ENCODE results near the gene CSNK1G3. TPM values are rescaled to one million over a fixed set of nuclear protein-coding genes. Genes with fewer than 3 reads are reported as not detected.
"Not testable (repeated sequence)": the region's sequence is repeated elsewhere in the genome, so short reads cannot be mapped to it uniquely, and the experiment has no call there.

Gene CSNK1G3
- total and polyA plus RNA-seq, 3 experiments from 2014 or later, result 25.5 to 51.9 (median 48.3) TPM

DNA sequence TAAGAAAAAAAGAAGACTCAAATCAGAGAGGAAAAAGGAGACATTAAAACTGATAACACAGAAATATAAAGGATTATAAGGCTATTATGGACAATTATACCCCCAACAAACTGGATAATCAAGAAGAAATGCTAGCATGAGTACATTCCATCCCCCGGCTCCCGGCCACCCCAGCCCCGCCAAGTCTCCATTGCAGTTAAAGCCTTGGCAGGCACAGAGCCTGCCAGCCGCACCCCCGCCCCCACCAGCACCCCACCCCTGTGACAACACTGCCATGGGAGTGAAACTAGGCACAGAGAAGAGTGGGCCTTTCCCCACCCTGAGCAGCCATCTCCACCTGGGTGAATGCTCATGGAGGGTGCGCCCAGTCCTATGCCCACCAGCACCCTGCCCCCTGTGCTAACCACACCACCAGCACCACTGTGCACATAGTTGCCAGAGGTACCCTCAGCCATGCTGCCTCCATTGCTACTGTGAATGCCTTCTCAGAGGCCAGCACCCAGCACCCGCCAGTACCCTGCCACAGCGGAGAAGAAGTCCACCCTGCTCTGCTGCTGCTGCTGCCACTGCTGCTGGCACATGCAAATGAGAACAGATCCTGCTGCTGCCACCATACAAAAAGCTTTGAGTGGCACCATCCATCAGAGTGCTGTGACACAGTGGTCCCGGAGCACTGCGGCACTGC lies 117.0 kb downstream of the CSNK1G3 start:
- Histone ChIP-seq H3K36me3 (ENCODE audit: insufficient read depth, low read length) (no peaks in the 10 kb centered on the region), H3K4me3 (ENCODE audit: low read length) (no peak overlapping the region), H3K27me3 (ENCODE audit: insufficient read depth, low read length, poor library complexity, severe bottlenecking) (no peaks in the 10 kb centered on the region), H3K9me3 (ENCODE audit: low read length) (peaks cover 14% of the 10 kb centered on the region), H3K27ac (ENCODE audit: low read depth, low read length) (no peak overlapping the region), H3K4me1 (ENCODE audit: insufficient read depth, low read length) (no peaks in the 10 kb centered on the region)
- CTCF ChIA-PET, result no interaction called here
- peak in 1 of 5 donors; percentile 33 for DNase-seq
- Mint-ChIP-seq H3K9me3 (peaks cover 51 to 75% (median 61%) of the 10 kb centered on the region in 5 donors), H3K4me1 (no peaks in the 10 kb centered on the region), H3K27me3 (peaks cover 25 to 60% of the 10 kb centered on the region in 2 donors), H3K36me3 (peaks cover 5 to 20% (median 5%) of the 10 kb centered on the region in 3 donors), H3K4me3 (no peak overlapping the region), H3K27ac (no peak overlapping the region)
- POLR2A ChIA-PET, result no interaction called here

- POLR2A ChIA-PET, result no interaction called here
- no peaks in the 10 kb centered on the region for H3K4me1 Mint-ChIP-seq
- H3K9me3 Mint-ChIP-seq, result peaks cover 4 to 17% (median 11%) of the 10 kb centered on the region in 5 donors
- H3K4me3 Mint-ChIP-seq, result no peak overlapping the region
- H3K27ac Mint-ChIP-seq, result no peak overlapping the region
- H3K36me3 ChIP-seq (ENCODE audit: insufficient read depth, low read length), result no peaks in the 10 kb centered on the region
- no peak overlapping the region for H3K4me3 ChIP-seq (ENCODE audit: low read length)
- H3K9me3 ChIP-seq (ENCODE audit: low read length), result no peaks in the 10 kb centered on the region
- peaks cover 11 to 30% of the 10 kb centered on the region in 2 donors for H3K27me3 Mint-ChIP-seq
- no peaks in the 10 kb centered on the region for H3K4me1 ChIP-seq (ENCODE audit: insufficient read depth, low read length)
- no peaks in the 10 kb centered on the region for H3K36me3 Mint-ChIP-seq
- CTCF ChIA-PET, result no interaction called here
- no peaks in the 10 kb centered on the region for H3K27me3 ChIP-seq (ENCODE audit: insufficient read depth, low read length, poor library complexity, severe bottlenecking)
- no peak for DNase-seq
- H3K27ac ChIP-seq (ENCODE audit: low read depth, low read length), result no peak overlapping the region
Observed at GRCh38 chr5:123636006-123636405, 124.0 kb downstream of the CSNK1G3 start.

DNA sequence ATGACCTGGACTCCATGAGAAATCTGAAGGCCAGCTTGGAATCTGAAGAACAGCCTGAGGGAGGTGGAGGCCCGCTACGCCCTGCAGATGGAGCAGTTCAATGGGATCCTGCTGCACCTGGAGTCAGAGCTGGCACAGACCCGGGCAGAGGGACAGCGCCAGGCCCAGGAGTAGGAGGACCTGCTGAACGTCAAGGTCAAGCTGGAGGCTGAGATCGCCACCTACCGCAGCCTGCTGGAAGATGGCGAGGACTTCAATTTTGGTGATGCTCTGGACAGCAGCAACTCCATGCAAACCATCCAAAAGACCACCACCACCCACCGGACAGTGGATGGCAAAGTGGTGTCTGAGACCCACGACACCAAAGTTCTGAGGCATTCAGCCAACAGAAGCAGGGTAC lies 125.1 kb downstream of the CSNK1G3 start:
- H3K36me3 ChIP-seq (ENCODE audit: insufficient read depth, low read length); POLR2A ChIA-PET; H3K36me3 Mint-ChIP-seq; H3K27ac ChIP-seq (ENCODE audit: low read depth, low read length); DNase-seq; H3K27ac Mint-ChIP-seq; H3K9me3 ChIP-seq (ENCODE audit: low read length); H3K27me3 ChIP-seq (ENCODE audit: insufficient read depth, low read length, poor library complexity, severe bottlenecking); H3K9me3 Mint-ChIP-seq; H3K4me1 Mint-ChIP-seq; H3K4me3 Mint-ChIP-seq; CTCF ChIA-PET; H3K4me1 ChIP-seq (ENCODE audit: insufficient read depth, low read length); H3K4me3 ChIP-seq (ENCODE audit: low read length): not testable (repeated sequence)
- H3K27me3 Mint-ChIP-seq, result peaks cover 7 to 23% of the 10 kb centered on the region in 2 donors

- no peak for DNase-seq
- no peaks in the 10 kb centered on the region for H3K27me3 ChIP-seq (ENCODE audit: insufficient read depth, low read length, poor library complexity, severe bottlenecking)
- H3K4me1 Mint-ChIP-seq, result no peaks in the 10 kb centered on the region
- no peak overlapping the region for H3K27ac Mint-ChIP-seq
- H3K36me3 ChIP-seq (ENCODE audit: insufficient read depth, low read length), result no peaks in the 10 kb centered on the region
- H3K9me3 ChIP-seq (ENCODE audit: low read length), result no peaks in the 10 kb centered on the region
- no peak overlapping the region for H3K4me3 Mint-ChIP-seq
- no peaks in the 10 kb centered on the region for H3K4me1 ChIP-seq (ENCODE audit: insufficient read depth, low read length)
- CTCF ChIA-PET, result no interaction called here
- peaks cover 0 to 1% (median 0%) of the 10 kb centered on the region in 5 donors for H3K9me3 Mint-ChIP-seq
- POLR2A ChIA-PET, result no interaction called here
- no peak overlapping the region for H3K27ac ChIP-seq (ENCODE audit: low read depth, low read length)
- H3K27me3 Mint-ChIP-seq, result peaks cover 3 to 13% of the 10 kb centered on the region in 2 donors
- no peak overlapping the region for H3K4me3 ChIP-seq (ENCODE audit: low read length)
- no peaks in the 10 kb centered on the region for H3K36me3 Mint-ChIP-seq
Observed at GRCh38 chr5:123639244-123639643, 127.3 kb downstream of the CSNK1G3 start.

GRCh38 chr5:123645024-123645603 lies 133.1 kb downstream of the CSNK1G3 start:
- Histone ChIP-seq H3K9me3 (ENCODE audit: low read length) (no peaks in the 10 kb centered on the region), H3K36me3 (ENCODE audit: insufficient read depth, low read length) (no peaks in the 10 kb centered on the region), H3K27me3 (ENCODE audit: insufficient read depth, low read length, poor library complexity, severe bottlenecking) (no peaks in the 10 kb centered on the region), H3K27ac (ENCODE audit: low read depth, low read length) (no peak overlapping the region), H3K4me3 (ENCODE audit: low read length) (no peak overlapping the region), H3K4me1 (ENCODE audit: insufficient read depth, low read length) (no peaks in the 10 kb centered on the region)
- peaks cover 2 to 27% of the 10 kb centered on the region in 2 donors for H3K27me3 Mint-ChIP-seq
- CTCF ChIA-PET, result no interaction called here
- H3K9me3 Mint-ChIP-seq, result peaks cover 0 to 12% (median 6%) of the 10 kb centered on the region in 5 donors
- POLR2A ChIA-PET, result no interaction called here
- H3K27ac Mint-ChIP-seq, result no peak overlapping the region
- DNase-seq, result no peak
- no peaks in the 10 kb centered on the region for H3K4me1 Mint-ChIP-seq
- H3K4me3 Mint-ChIP-seq, result no peak overlapping the region
- peaks cover 0 to 3% (median 0%) of the 10 kb centered on the region in 3 donors for H3K36me3 Mint-ChIP-seq

- peaks cover 0 to 3% (median 0%) of the 10 kb centered on the region in 3 donors for H3K36me3 Mint-ChIP-seq
- ChIA-PET POLR2A (no interaction called here), CTCF (no interaction called here)
- Histone ChIP-seq H3K4me3 (ENCODE audit: low read length) (no peak overlapping the region), H3K27me3 (ENCODE audit: insufficient read depth, low read length, poor library complexity, severe bottlenecking) (no peaks in the 10 kb centered on the region), H3K36me3 (ENCODE audit: insufficient read depth, low read length) (no peaks in the 10 kb centered on the region), H3K9me3 (ENCODE audit: low read length) (no peaks in the 10 kb centered on the region), H3K27ac (ENCODE audit: low read depth, low read length) (no peak overlapping the region), H3K4me1 (ENCODE audit: insufficient read depth, low read length) (no peaks in the 10 kb centered on the region)
- H3K4me3 Mint-ChIP-seq, result no peak overlapping the region
- peaks cover 2 to 20% of the 10 kb centered on the region in 2 donors for H3K27me3 Mint-ChIP-seq
- no peak for DNase-seq
- H3K4me1 Mint-ChIP-seq, result no peaks in the 10 kb centered on the region
- H3K9me3 Mint-ChIP-seq, result peaks cover 0 to 12% (median 6%) of the 10 kb centered on the region in 5 donors
- H3K27ac Mint-ChIP-seq, result no peak overlapping the region
Observed at GRCh38 chr5:123647066-123647465, 135.1 kb downstream of the CSNK1G3 start.

DNA sequence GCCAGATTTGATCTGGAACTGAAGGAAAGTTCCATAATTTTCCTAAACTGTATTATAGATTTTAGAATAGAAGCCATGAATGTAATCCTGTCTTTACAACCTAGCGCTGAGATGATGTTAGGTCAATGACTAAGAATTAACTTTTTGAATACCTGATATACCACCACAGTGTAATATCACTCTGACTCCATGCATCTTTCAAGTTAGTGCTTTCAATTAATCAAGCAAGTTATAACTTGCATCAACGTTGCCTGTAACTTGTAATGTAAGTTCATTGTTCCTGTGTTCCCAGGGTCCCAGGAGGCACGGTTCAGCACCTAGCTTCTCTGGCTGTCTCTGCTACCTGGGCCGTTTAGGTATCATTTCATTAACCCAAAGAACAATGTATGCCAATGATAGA lies 139.3 kb downstream of the CSNK1G3 start:
- Histone ChIP-seq H3K27me3 (ENCODE audit: insufficient read depth, low read length, poor library complexity, severe bottlenecking) (no peaks in the 10 kb centered on the region), H3K4me3 (ENCODE audit: low read length) (no peak overlapping the region), H3K36me3 (ENCODE audit: insufficient read depth, low read length) (no peaks in the 10 kb centered on the region), H3K27ac (ENCODE audit: low read depth, low read length) (no peak overlapping the region), H3K4me1 (ENCODE audit: insufficient read depth, low read length) (no peaks in the 10 kb centered on the region), H3K9me3 (ENCODE audit: low read length) (no peaks in the 10 kb centered on the region)
- Mint-ChIP-seq H3K27me3 (peaks cover 10 to 26% of the 10 kb centered on the region in 2 donors), H3K4me1 (no peaks in the 10 kb centered on the region), H3K36me3 (peaks cover 0 to 3% (median 0%) of the 10 kb centered on the region in 3 donors), H3K9me3 (peaks cover 0 to 12% (median 6%) of the 10 kb centered on the region in 5 donors), H3K27ac (no peak overlapping the region), H3K4me3 (no peak overlapping the region)
- ChIA-PET POLR2A (no interaction called here), CTCF (no interaction called here)
- no peak for DNase-seq

GRCh38 chr5:123659011-123659410 lies 147.0 kb downstream of the CSNK1G3 start:
- H3K9me3 ChIP-seq (ENCODE audit: low read length), result no peaks in the 10 kb centered on the region
- no peaks in the 10 kb centered on the region for H3K4me1 ChIP-seq (ENCODE audit: insufficient read depth, low read length)
- no peak overlapping the region for H3K27ac Mint-ChIP-seq
- no peak overlapping the region for H3K27ac ChIP-seq (ENCODE audit: low read depth, low read length)
- peaks cover 17 to 25% of the 10 kb centered on the region in 2 donors for H3K27me3 Mint-ChIP-seq
- no peaks in the 10 kb centered on the region for H3K4me1 Mint-ChIP-seq
- H3K9me3 Mint-ChIP-seq, result no peaks in the 10 kb centered on the region
- H3K4me3 ChIP-seq (ENCODE audit: low read length), result no peak overlapping the region
- CTCF ChIA-PET, result no interaction called here
- no peaks in the 10 kb centered on the region for H3K36me3 Mint-ChIP-seq
- POLR2A ChIA-PET, result no interaction called here
- no peaks in the 10 kb centered on the region for H3K36me3 ChIP-seq (ENCODE audit: insufficient read depth, low read length)
- H3K4me3 Mint-ChIP-seq, result no peak overlapping the region
- DNase-seq, result no peak
- no peaks in the 10 kb centered on the region for H3K27me3 ChIP-seq (ENCODE audit: insufficient read depth, low read length, poor library complexity, severe bottlenecking)

All from CD8-positive, alpha-beta memory T cell (primary cell).